Testis (tissue), 3 donors: ENCODE results near the gene NMB. TPM values are rescaled to one million over a fixed set of nuclear protein-coding genes. Genes with fewer than 3 reads are reported as not detected.

Experiments
- DNase-seq: peaks from one replicate; pipeline ENCODE4 v3.0.0-alpha.2; 2019
- H3K27ac ChIP-seq, 2 donors: fragments of 200-600 bp; sonication (generic); one replicate each; pipeline ENCODE4 v1.5.1; 2019
- H3K27me3 ChIP-seq: fragments of 200-600 bp; sonication (generic); one replicate; pipeline ENCODE4 v1.5.1; 2019
- H3K36me3 ChIP-seq: fragments of 200-600 bp; sonication (generic); one replicate; pipeline ENCODE4 v1.5.1; 2017; ENCODE audit warnings: low read depth; ENCODE audit errors: missing control alignments
- H3K4me1 ChIP-seq: fragments of 200-600 bp; sonication (generic); one replicate; pipeline ENCODE4 v1.5.1; 2019
- H3K4me3 ChIP-seq, 2 donors: fragments of 200-600 bp; sonication (generic); one replicate each; pipeline ENCODE4 v1.5.1; 2017 to 2019
- H3K9me3 ChIP-seq: fragments of 200-600 bp; sonication (generic); one replicate; pipeline ENCODE4 v1.5.1; 2017
- CTCF ChIP-seq, 3 experiments: fragments of 450-650 bp in 2 of 3; fragments of 200-600 bp in 1 of 3; sonication (generic) in 1 of 3; IDR thresholded peaks; one replicate each; pipeline ENCODE4 v1.5.1; 2016 to 2019; ENCODE audit warnings: antibody characterized with exemption in 3 of 3, mild to moderate bottlenecking in 2 of 3, moderate library complexity in 1 of 3
- POLR2A ChIP-seq: fragments of 450-650 bp; IDR thresholded peaks from one replicate; pipeline ENCODE4 v1.6.1; 2017; ENCODE audit warnings: antibody characterized with exemption, mild to moderate bottlenecking, moderate library complexity
- WGBS, 2 donors: methylation state at CpG; one replicate each; pipeline ENCODE4 v1.1.5; 2018; 5-methylcytosine and 5-hydroxymethylcytosine counted together
- intact Hi-C: fragments of 100-400 bp; cut with DNase I; formaldehyde crosslinking; loops from one replicate; pipeline ENCODE4 v1.15.1; 2023; ENCODE audit warnings: low total_unique reads
- polyA plus RNA-seq: library from polyadenylated mRNA; stranded (reverse); fragments of 350-450 nt; fragmentation: Illumina TruSeq; extraction: RNeasy Lipid Tissue Mini Kit (QIAGEN cat#74804); gene quantifications from one replicate; pipeline ENCODE4 v1.2.3, GENCODE V29; 2014; ENCODE audit warnings: low read depth, low replicate concordance; ENCODE audit not compliant: insufficient read depth
- total RNA-seq, 2 donors: library from RNA; depleted of rRNA; stranded (reverse); fragments of >200 nt; gene quantifications; one replicate each; pipeline ENCODE4 v1.2.3, GENCODE V29; 2016

Gene NMB
- total and polyA plus RNA-seq, 3 donors from 2014 or later: 7.5 to 17.5 (median 11.0) TPM

- no peak overlapping the region for H3K4me3 ChIP-seq
- H3K36me3 ChIP-seq: no peaks in the 10 kb centered on the region
- no peaks in the 10 kb centered on the region for H3K27me3 ChIP-seq
- no peak overlapping the region for H3K27ac ChIP-seq
- intact Hi-C loops: no loop called here
- H3K4me1 ChIP-seq: peaks cover 15% of the 10 kb centered on the region
- no peak for TF ChIP-seq CTCF (IDR thresholded peaks at IDR 0.05)
- TF ChIP-seq POLR2A: no peak
- no peaks in the 10 kb centered on the region for H3K9me3 ChIP-seq
- 73 to 81% methylated on average over 3 of the region's 3 CpGs for WGBS, 2 donors
- DNase-seq: no peak
These were observed 19.9 kb downstream of the NMB start for GRCh38 chr15:84638103-84638502.

- WGBS, 2 donors: 20 to 23% methylated on average over 23 of the region's 23 CpGs
- no peak for DNase-seq
- Histone ChIP-seq H3K36me3 (no peaks in the 10 kb centered on the region), H3K9me3 (no peaks in the 10 kb centered on the region), H3K4me1 (peaks cover 27% of the 10 kb centered on the region), H3K4me3 (peak overlapping the region; percentile 66), H3K27me3 (no peaks in the 10 kb centered on the region), H3K27ac (peak overlapping the region; percentile 8 to 93)
- intact Hi-C loops: no loop called here
- TF ChIP-seq CTCF (IDR thresholded peaks at IDR 0.05): no peak
- no peak for TF ChIP-seq POLR2A
These were observed 23.7 kb downstream of the NMB start for GRCh38 chr15:84634228-84634837.

DNA sequence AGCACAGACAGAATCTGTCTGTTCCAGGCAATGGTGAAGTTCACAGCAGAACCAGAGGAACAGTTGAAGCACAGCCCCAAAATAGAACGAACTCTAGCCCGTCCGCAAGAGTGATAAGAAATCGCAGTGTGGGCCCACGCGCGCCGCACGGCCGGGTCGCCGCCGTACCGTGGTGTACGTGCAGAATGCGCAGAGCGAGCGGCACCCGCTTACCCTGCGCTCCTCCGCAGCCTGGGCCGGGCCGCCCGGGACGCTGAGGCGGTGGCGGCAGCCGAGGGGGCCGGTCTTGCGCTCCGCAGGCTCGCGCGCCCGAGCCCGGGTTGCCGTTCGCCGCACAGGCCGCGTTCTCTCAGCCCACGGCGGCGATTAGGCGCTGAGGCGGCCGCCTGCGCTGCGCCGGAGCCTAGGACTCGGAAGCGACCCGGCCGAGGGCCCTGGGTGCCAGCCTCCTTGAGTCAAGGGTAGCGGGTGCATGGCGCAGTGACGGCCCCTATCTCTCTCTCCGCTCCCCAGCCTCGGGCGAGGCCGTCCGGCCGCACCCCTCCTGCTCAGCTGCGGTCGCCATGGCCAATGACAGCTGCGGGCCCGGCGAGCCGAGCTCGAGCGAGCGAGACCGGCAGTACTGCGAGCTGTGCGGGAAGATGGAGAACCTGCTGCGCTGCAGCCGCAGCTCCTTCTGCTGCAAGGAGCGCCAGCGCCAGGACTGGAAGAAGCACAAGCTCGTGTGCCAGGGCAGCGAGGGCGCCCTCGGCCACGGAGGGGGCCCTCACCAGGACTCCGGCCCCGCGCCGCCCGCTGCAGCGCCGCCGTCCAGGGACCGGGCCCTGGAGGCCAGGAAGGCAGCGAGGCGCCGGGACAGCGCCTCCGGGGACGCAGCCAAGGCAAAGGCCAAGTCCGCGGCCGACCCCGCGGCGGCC, 24.4 kb downstream of the NMB start:
- Histone ChIP-seq H3K9me3 (no peaks in the 10 kb centered on the region), H3K4me1 (peaks cover 31% of the 10 kb centered on the region), H3K27ac (peak overlapping the region; percentile 8 to 93), H3K4me3 (peak overlapping the region; percentile 66), H3K27me3 (no peaks in the 10 kb centered on the region), H3K36me3 (no peaks in the 10 kb centered on the region)
- DNase-seq: peak; percentile 62
- TF ChIP-seq POLR2A: no peak
- TF ChIP-seq CTCF (IDR thresholded peaks at IDR 0.05): no peak
- 0 to 1% methylated on average over 15 to 63 of the region's 105 CpGs for WGBS, 2 donors
- intact Hi-C loops: no loop called here

DNA sequence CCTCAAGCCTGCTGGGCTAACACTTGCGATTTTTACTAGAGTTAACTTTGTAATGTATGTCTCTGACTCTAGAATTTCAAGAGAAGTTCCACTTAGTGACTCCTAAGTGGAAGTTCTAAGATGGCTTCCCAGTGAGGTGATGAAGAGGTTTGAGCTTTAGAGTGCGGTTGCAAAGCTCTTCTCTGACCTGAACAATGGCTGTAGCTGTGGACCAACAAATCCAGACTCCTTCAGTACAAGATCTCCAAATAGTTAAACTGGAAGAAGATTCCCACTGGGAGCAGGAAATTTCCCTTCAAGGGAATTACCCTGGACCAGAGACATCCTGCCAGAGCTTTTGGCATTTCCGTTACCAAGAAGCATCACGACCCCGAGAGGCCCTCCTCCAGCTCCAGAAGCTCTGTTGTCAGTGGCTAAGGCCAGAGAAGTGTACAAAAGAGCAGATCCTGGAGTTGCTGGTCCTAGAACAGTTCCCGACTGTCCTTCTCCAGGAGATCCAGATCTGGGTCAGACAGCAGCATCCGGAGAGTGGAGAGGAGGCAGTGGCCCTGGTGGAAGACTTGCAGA, 26.2 kb downstream of the NMB start:
- peak; percentile 24 for DNase-seq
- H3K27me3 ChIP-seq: no peaks in the 10 kb centered on the region
- H3K36me3 ChIP-seq: no peaks in the 10 kb centered on the region
- intact Hi-C loops: no loop called here
- WGBS, 2 donors: 12 to 21% methylated on average over 7 of the region's 7 CpGs
- peaks cover 31% of the 10 kb centered on the region for H3K4me1 ChIP-seq
- peak overlapping the region; percentile 59 to 66 for H3K4me3 ChIP-seq
- H3K9me3 ChIP-seq: no peaks in the 10 kb centered on the region
- TF ChIP-seq CTCF (IDR thresholded peaks at IDR 0.05) (no peak), POLR2A (no peak)
- H3K27ac ChIP-seq: peak overlapping the region; percentile 81 to 82
